A673 (cell line): ENCODE measurements around the gene PCDHGA11. TPM values are rescaled to one million over a fixed set of nuclear protein-coding genes. Genes with fewer than 3 reads are reported as not detected.
"Not testable (repeated sequence)": the region's sequence is repeated elsewhere in the genome, so short reads cannot be mapped to it uniquely, and the experiment has no call there.

Experiments used
- BruUV-seq: library from RNA; stranded (reverse); fragments of 400-500 nt; replicated peaks from 2 replicates; lab custom pipeline; 2021; lab: Mats Ljungman, UMichigan
- CTCF ChIA-PET: fragments of 300-600 bp; sonication (Branson Sonifier 250); formaldehyde crosslinking; loops from one replicate; lab custom pipeline; 2022; ENCODE audit warnings: antibody characterized with exemption; lab: Charles Lee
- POLR2A ChIA-PET: fragments of 300-600 bp; sonication (Branson Sonifier 250); formaldehyde crosslinking; loops from one replicate; lab custom pipeline; 2022; ENCODE audit warnings: antibody characterized with exemption; ENCODE audit not compliant: low non-redundant PET; lab: Charles Lee
- DNase-seq: peaks from one replicate; pipeline ENCODE4 v3.0.0-alpha.2; 2015; ENCODE audit warnings: low spot score
- H3K27ac ChIP-seq: fragments of 200-600 bp; sonication (generic); 2 replicates; pipeline ENCODE4 v1.5.1; 2016; ENCODE audit warnings: mixed run types, low read depth, mild to moderate bottlenecking, mixed read lengths, antibody characterized with exemption, low read length; ENCODE audit not compliant: poor library complexity, severe bottlenecking
- H3K27me3 ChIP-seq: fragments of 200-600 bp; sonication (generic); replicated peaks from 2 replicates; pipeline ENCODE4 v1.6.1; 2017; ENCODE audit warnings: mixed run types, low read depth, mild to moderate bottlenecking, mixed read lengths, antibody characterized with exemption, low read length; ENCODE audit not compliant: insufficient read depth, poor library complexity
- H3K36me3 ChIP-seq: fragments of 200-600 bp; sonication (generic); 2 replicates; pipeline ENCODE4 v1.6.1; 2016; ENCODE audit warnings: mixed run types, mild to moderate bottlenecking, mixed read lengths, antibody characterized with exemption, low read length; ENCODE audit not compliant: insufficient read depth, poor library complexity, severe bottlenecking
- H3K4me1 ChIP-seq: fragments of 200-600 bp; sonication (generic); 2 replicates; pipeline ENCODE4 v1.6.1; 2017; ENCODE audit warnings: mixed run types, mild to moderate bottlenecking, mixed read lengths, antibody characterized with exemption, low read length; ENCODE audit not compliant: insufficient read depth, poor library complexity, severe bottlenecking
- H3K4me3 ChIP-seq: fragments of 200-600 bp; sonication (generic); 2 replicates; pipeline ENCODE4 v1.5.1; 2016; ENCODE audit warnings: low read depth, mixed run types, mild to moderate bottlenecking, mixed read lengths, low read length; ENCODE audit not compliant: poor library complexity, severe bottlenecking
- H3K9me3 ChIP-seq: fragments of 200-600 bp; sonication (generic); 2 replicates; pipeline ENCODE4 v1.6.1; 2016; ENCODE audit warnings: mixed run types, low read depth, mild to moderate bottlenecking, mixed read lengths, antibody characterized with exemption, low read length; ENCODE audit not compliant: poor library complexity, severe bottlenecking
- CTCF ChIP-seq: fragments of 300-800, 200-600 bp; sonication (generic); conservative IDR thresholded peaks from 2 replicates; pipeline ENCODE4 v1.5.1; 2017; ENCODE audit warnings: low read depth, mild to moderate bottlenecking, antibody characterized with exemption, low read length, moderate library complexity, mixed read lengths
- EZH2 ChIP-seq: fragments of 200-600 bp; sonication (generic); IDR thresholded peaks from 2 replicates; pipeline ENCODE4 v1.6.1; 2017; ENCODE audit warnings: borderline replicate concordance, low read depth, mild to moderate bottlenecking, mixed read lengths, antibody characterized with exemption, low read length; ENCODE audit not compliant: poor library complexity, severe bottlenecking
- intact Hi-C: fragments of 100-400 bp; cut with micrococcal nuclease; formaldehyde crosslinking; loops from one replicate; pipeline ENCODE4 v1.10.0; 2022; ENCODE audit not compliant: unreplicated experiment
- total RNA-seq: library from RNA; stranded (reverse); gene quantifications from 2 replicates; pipeline ENCODE4 v1.2.3, GENCODE V29; 2021

PCDHGA11 gene
- total RNA-seq, 1 experiment from 2014 or later: 35.5 TPM

- intact Hi-C loops: no loop called here
- Histone ChIP-seq H3K4me1 (no peaks in the 10 kb centered on the region), H3K27ac (no peak overlapping the region), H3K36me3 (peaks cover 45% of the 10 kb centered on the region), H3K27me3 (no peaks in the 10 kb centered on the region), H3K9me3 (peaks cover 83% of the 10 kb centered on the region), H3K4me3 (no peak overlapping the region)
- no TSS peak for BruUV-seq
- ChIA-PET CTCF (no interaction called here), POLR2A (no interaction called here)
- DNase-seq: no peak
- TF ChIP-seq EZH2: no peak
- TF ChIP-seq CTCF: no peak
These were observed 17.5 kb upstream of the PCDHGA11 start for GRCh38 chr5:141403387-141403786.

- BruUV-seq, H3K27ac ChIP-seq, POLR2A ChIA-PET: not testable (repeated sequence)
These were observed 12.9 kb upstream of the PCDHGA11 start, which contains the start of gene PCDHGB6 for GRCh38 chr5:141407790-141408505. Gene PCDHGB6 (plus strand): TSS chr5:141408021. CDS start chr5:141408203, 182 bp downstream.

GRCh38 chr5:141409598-141410306, 11.1 kb upstream of the PCDHGA11 start:
- Histone ChIP-seq H3K27ac (no peak overlapping the region), H3K27me3 (no peaks in the 10 kb centered on the region), H3K9me3 (peaks cover 83% of the 10 kb centered on the region), H3K4me3 (no peak overlapping the region), H3K4me1 (no peaks in the 10 kb centered on the region), H3K36me3 (peaks cover 51% of the 10 kb centered on the region)
- intact Hi-C loops: no loop called here
- no TSS peak for BruUV-seq
- ChIA-PET POLR2A (no interaction called here), CTCF (no interaction called here)
- no peak for DNase-seq
- no peak for TF ChIP-seq CTCF
- TF ChIP-seq EZH2: no peak

More at GRCh38 chr5:141407790-141408505, 12.9 kb upstream of the PCDHGA11 start, which contains the start of gene PCDHGB6:
- intact Hi-C loops, CTCF ChIA-PET, H3K4me1 ChIP-seq, DNase-seq, H3K27me3 ChIP-seq, H3K4me3 ChIP-seq: not testable (repeated sequence)
- peaks cover 81% of the 10 kb centered on the region for H3K9me3 ChIP-seq
- H3K36me3 ChIP-seq: peaks cover 48% of the 10 kb centered on the region
